Measurements from ENCODE around the gene HIVEP1. TPM values are rescaled to one million over a fixed set of nuclear protein-coding genes. Genes with fewer than 3 reads are reported as not detected.
"Not testable (repeated sequence)": the region's sequence is repeated elsewhere in the genome, so short reads cannot be mapped to it uniquely, and the experiment has no call there.

The HIVEP1 gene
- total RNA-seq, 3 donors from 2014 or later (not counting 1 experiment from before 2014, with no cell fraction given) = 26.3 to 37.9 (median 28.4) TPM

- no peak for ATAC-seq
- H3K27me3 ChIP-seq (ENCODE audit: control insufficient read depth, insufficient read depth, low read length) = no peaks in the 10 kb centered on the region
- DNase-seq = no peak
- no peaks in the 10 kb centered on the region for H3K9me3 Mint-ChIP-seq
- H3K27me3 Mint-ChIP-seq (ENCODE audit: low read depth in 2 of 2) = no peaks in the 10 kb centered on the region
- no peak overlapping the region for H3K27ac Mint-ChIP-seq
- no peak overlapping the region for H3K27ac ChIP-seq (ENCODE audit: low read length)
- intact Hi-C loops (cut with micrococcal nuclease) = no loop called here
- H3K9me3 ChIP-seq (ENCODE audit: control insufficient read depth, insufficient read depth, low read length) = no peaks in the 10 kb centered on the region
- no peaks in the 10 kb centered on the region for H3K36me3 Mint-ChIP-seq
- WGBS (ENCODE audit: insufficient coverage) = 97% methylated on average over 5 of the region's 9 CpGs
- H3K36me3 ChIP-seq (ENCODE audit: control insufficient read depth, insufficient read depth, low read length) = peaks cover 2% of the 10 kb centered on the region
- no peak for TF ChIP-seq CTCF (IDR thresholded peaks at IDR 0.05)
- no peak overlapping the region for H3K4me3 Mint-ChIP-seq
- H3K4me3 ChIP-seq (ENCODE audit: low read length) = no peak overlapping the region
- no peaks in the 10 kb centered on the region for H3K4me1 Mint-ChIP-seq
- no peaks in the 10 kb centered on the region for H3K4me1 ChIP-seq (ENCODE audit: control insufficient read depth, insufficient read depth, low read length)
These were observed 140.2 kb downstream of the HIVEP1 start for GRCh38 chr6:12152023-12152970.

- H3K4me3 ChIP-seq (ENCODE audit: low read length); ATAC-seq; H3K27me3 ChIP-seq (ENCODE audit: control insufficient read depth, insufficient read depth, low read length); DNase-seq; H3K27me3 Mint-ChIP-seq (ENCODE audit: low read depth in 2 of 2); H3K36me3 ChIP-seq (ENCODE audit: control insufficient read depth, insufficient read depth, low read length); H3K9me3 ChIP-seq (ENCODE audit: control insufficient read depth, insufficient read depth, low read length); H3K9me3 Mint-ChIP-seq; intact Hi-C loops (cut with micrococcal nuclease); H3K27ac Mint-ChIP-seq; H3K27ac ChIP-seq (ENCODE audit: low read length); H3K4me3 Mint-ChIP-seq; H3K4me1 ChIP-seq (ENCODE audit: control insufficient read depth, insufficient read depth, low read length); H3K36me3 Mint-ChIP-seq: not testable (repeated sequence)
- peaks cover 6 to 11% of the 10 kb centered on the region in 2 donors for H3K4me1 Mint-ChIP-seq
- 78% methylated on average over 2 of the region's 2 CpGs for WGBS (ENCODE audit: insufficient coverage)
These were observed 143.7 kb downstream of the HIVEP1 start for GRCh38 chr6:12155769-12156168.

- DNase-seq (no peak), ATAC-seq (no peak)
- no peaks in the 10 kb centered on the region for H3K9me3 Mint-ChIP-seq
- peaks cover 22 to 25% of the 10 kb centered on the region in 2 donors for H3K4me1 Mint-ChIP-seq
- Histone ChIP-seq H3K9me3 (ENCODE audit: control insufficient read depth, insufficient read depth, low read length) (no peaks in the 10 kb centered on the region), H3K36me3 (ENCODE audit: control insufficient read depth, insufficient read depth, low read length) (peaks cover 4% of the 10 kb centered on the region), H3K27me3 (ENCODE audit: control insufficient read depth, insufficient read depth, low read length) (no peaks in the 10 kb centered on the region), H3K4me3 (ENCODE audit: low read length) (no peak overlapping the region), H3K27ac (ENCODE audit: low read length) (no peak overlapping the region), H3K4me1 (ENCODE audit: control insufficient read depth, insufficient read depth, low read length) (peaks cover 9% of the 10 kb centered on the region)
- no peak overlapping the region for H3K4me3 Mint-ChIP-seq
- no peak for TF ChIP-seq CTCF (IDR thresholded peaks at IDR 0.05)
- WGBS (ENCODE audit: insufficient coverage) = 97% methylated on average over 15 of the region's 16 CpGs
- H3K27ac Mint-ChIP-seq = no peak overlapping the region
- intact Hi-C loops (cut with micrococcal nuclease) = no loop called here
- no peaks in the 10 kb centered on the region for H3K27me3 Mint-ChIP-seq (ENCODE audit: low read depth in 2 of 2)
- no peaks in the 10 kb centered on the region for H3K36me3 Mint-ChIP-seq
These were observed 146.7 kb downstream of the HIVEP1 start for GRCh38 chr6:12158686-12159415.

GRCh38 chr6:12160326-12160725 is 148.2 kb downstream of the HIVEP1 start:
- no peak overlapping the region for H3K4me3 ChIP-seq (ENCODE audit: low read length)
- peaks cover 23 to 26% of the 10 kb centered on the region in 2 donors for H3K4me1 Mint-ChIP-seq
- 95% methylated on average over 4 of the region's 4 CpGs for WGBS (ENCODE audit: insufficient coverage)
- ATAC-seq (no peak), DNase-seq (no peak)
- H3K27ac ChIP-seq (ENCODE audit: low read length) = no peak overlapping the region
- no peaks in the 10 kb centered on the region for H3K9me3 ChIP-seq (ENCODE audit: control insufficient read depth, insufficient read depth, low read length)
- no peaks in the 10 kb centered on the region for H3K27me3 Mint-ChIP-seq (ENCODE audit: low read depth in 2 of 2)
- H3K4me3 Mint-ChIP-seq = no peak overlapping the region
- no peaks in the 10 kb centered on the region for H3K27me3 ChIP-seq (ENCODE audit: control insufficient read depth, insufficient read depth, low read length)
- H3K36me3 ChIP-seq (ENCODE audit: control insufficient read depth, insufficient read depth, low read length) = peaks cover 4% of the 10 kb centered on the region
- TF ChIP-seq CTCF (IDR thresholded peaks at IDR 0.05) = no peak
- no peaks in the 10 kb centered on the region for H3K9me3 Mint-ChIP-seq
- H3K4me1 ChIP-seq (ENCODE audit: control insufficient read depth, insufficient read depth, low read length) = peaks cover 9% of the 10 kb centered on the region
- peak overlapping the region; percentile 22 to 59 for H3K27ac Mint-ChIP-seq
- H3K36me3 Mint-ChIP-seq = no peaks in the 10 kb centered on the region
- intact Hi-C loops (cut with micrococcal nuclease) = no loop called here

All from natural killer cell (primary cell).